Lower lobe of right lung (tissue), 2 donors: ENCODE data around the gene FAM83B. TPM values are rescaled to one million over a fixed set of nuclear protein-coding genes. Genes with fewer than 3 reads are reported as not detected.
"Not testable (repeated sequence)": the region's sequence is repeated elsewhere in the genome, so short reads cannot be mapped to it uniquely, and the experiment has no call there.

ENCODE experiments used
- ATAC-seq, 2 donors: fragments of 200-7000 bp; cut with Tn5 transposase; one replicate each; pipeline ENCODE4 v1.9.1; 2020 to 2022; ENCODE audit warnings: mild to moderate bottlenecking in 2 of 2, moderate library complexity in 2 of 2
- DNase-seq: peaks from one replicate; pipeline ENCODE4 v3.0.0-alpha.2; 2020
- H3K27ac ChIP-seq: fragments of 200-600 bp; one replicate; pipeline ENCODE4 v1.8.0; 2022
- H3K27me3 ChIP-seq: fragments of 200-600 bp; one replicate; pipeline ENCODE4 v1.8.0; 2022; ENCODE audit warnings: low read depth
- H3K36me3 ChIP-seq: fragments of 200-600 bp; one replicate; pipeline ENCODE4 v1.8.0; 2022; ENCODE audit warnings: mild to moderate bottlenecking
- H3K4me1 ChIP-seq: fragments of 200-600 bp; one replicate; pipeline ENCODE4 v1.8.0; 2022
- H3K4me3 ChIP-seq: fragments of 200-600 bp; one replicate; pipeline ENCODE4 v1.8.0; 2022; ENCODE audit warnings: mild to moderate bottlenecking
- H3K9me3 ChIP-seq: fragments of 200-600 bp; one replicate; pipeline ENCODE4 v1.8.0; 2022
- CTCF ChIP-seq: fragments of 200-600 bp; IDR thresholded peaks from one replicate; pipeline ENCODE4 v1.8.0; 2022; ENCODE audit warnings: antibody characterized with exemption, mild to moderate bottlenecking
- intact Hi-C: fragments of 100-400 bp; cut with DNase I; formaldehyde crosslinking; loops from one replicate; pipeline ENCODE4 v1.11.0; 2022
- total RNA-seq: library from RNA; stranded (reverse); fragmentation: NEBNext Ultra II Directional; extraction: Animal tissue kit (Norgen Biotek cat#: 25700); gene quantifications from one replicate; pipeline ENCODE4 v1.2.1, GENCODE V29; 2021
- donor health status: DM: no; HTN: yes; CAD: no; lungs with severe emphysema.

Gene FAM83B
- total RNA-seq, 1 donor from 2014 or later: 0.12 TPM

GRCh38 chr6:54958446-54958845, 111.9 kb downstream of the FAM83B start:
- Histone ChIP-seq H3K4me1 (no peaks in the 10 kb centered on the region), H3K27ac (no peak overlapping the region), H3K4me3 (no peak overlapping the region), H3K9me3 (no peaks in the 10 kb centered on the region), H3K36me3 (no peaks in the 10 kb centered on the region), H3K27me3 (no peaks in the 10 kb centered on the region)
- DNase-seq (no peak), ATAC-seq (no peak)
- no peak for TF ChIP-seq CTCF
- intact Hi-C loops: no loop called here

GRCh38 chr6:54959820-54960219, 113.2 kb downstream of the FAM83B start:
- intact Hi-C loops: no loop called here
- no peaks in the 10 kb centered on the region for H3K27me3 ChIP-seq
- no peak overlapping the region for H3K27ac ChIP-seq
- no peak for TF ChIP-seq CTCF
- no peaks in the 10 kb centered on the region for H3K4me1 ChIP-seq
- H3K9me3 ChIP-seq: no peaks in the 10 kb centered on the region
- no peak for ATAC-seq
- H3K4me3 ChIP-seq: no peak overlapping the region
- DNase-seq: no peak
- H3K36me3 ChIP-seq: no peaks in the 10 kb centered on the region

GRCh38 chr6:54961372-54961771, 114.8 kb downstream of the FAM83B start:
- H3K27ac ChIP-seq, intact Hi-C loops, H3K9me3 ChIP-seq, H3K36me3 ChIP-seq, DNase-seq, H3K4me1 ChIP-seq, H3K4me3 ChIP-seq, H3K27me3 ChIP-seq, ATAC-seq: not testable (repeated sequence)

GRCh38 chr6:54970337-54970736, 123.8 kb downstream of the FAM83B start:
- Histone ChIP-seq H3K27ac (no peak overlapping the region), H3K27me3 (no peaks in the 10 kb centered on the region), H3K36me3 (no peaks in the 10 kb centered on the region), H3K9me3 (no peaks in the 10 kb centered on the region), H3K4me1 (no peaks in the 10 kb centered on the region), H3K4me3 (no peak overlapping the region)
- no peak for DNase-seq
- intact Hi-C loops: no loop called here
- ATAC-seq: no peak
- TF ChIP-seq CTCF: no peak

GRCh38 chr6:54971825-54972224, 125.3 kb downstream of the FAM83B start:
- DNase-seq (no peak), ATAC-seq (no peak)
- no peaks in the 10 kb centered on the region for H3K4me1 ChIP-seq
- TF ChIP-seq CTCF: no peak
- no peak overlapping the region for H3K4me3 ChIP-seq
- no peak overlapping the region for H3K27ac ChIP-seq
- no peaks in the 10 kb centered on the region for H3K27me3 ChIP-seq
- intact Hi-C loops: no loop called here
- H3K9me3 ChIP-seq: no peaks in the 10 kb centered on the region
- H3K36me3 ChIP-seq: no peaks in the 10 kb centered on the region

- intact Hi-C loops, H3K9me3 ChIP-seq, H3K36me3 ChIP-seq, H3K4me1 ChIP-seq, H3K4me3 ChIP-seq, DNase-seq, H3K27ac ChIP-seq, ATAC-seq, H3K27me3 ChIP-seq: not testable (repeated sequence)
Observed at GRCh38 chr6:54979161-54979560, 132.6 kb downstream of the FAM83B start.
